ENCODE data around the gene NHERF1.
A peak's percentile ranks its signal among the peaks of the same experiment; 100 is the strongest.

NHERF1 gene

DNA sequence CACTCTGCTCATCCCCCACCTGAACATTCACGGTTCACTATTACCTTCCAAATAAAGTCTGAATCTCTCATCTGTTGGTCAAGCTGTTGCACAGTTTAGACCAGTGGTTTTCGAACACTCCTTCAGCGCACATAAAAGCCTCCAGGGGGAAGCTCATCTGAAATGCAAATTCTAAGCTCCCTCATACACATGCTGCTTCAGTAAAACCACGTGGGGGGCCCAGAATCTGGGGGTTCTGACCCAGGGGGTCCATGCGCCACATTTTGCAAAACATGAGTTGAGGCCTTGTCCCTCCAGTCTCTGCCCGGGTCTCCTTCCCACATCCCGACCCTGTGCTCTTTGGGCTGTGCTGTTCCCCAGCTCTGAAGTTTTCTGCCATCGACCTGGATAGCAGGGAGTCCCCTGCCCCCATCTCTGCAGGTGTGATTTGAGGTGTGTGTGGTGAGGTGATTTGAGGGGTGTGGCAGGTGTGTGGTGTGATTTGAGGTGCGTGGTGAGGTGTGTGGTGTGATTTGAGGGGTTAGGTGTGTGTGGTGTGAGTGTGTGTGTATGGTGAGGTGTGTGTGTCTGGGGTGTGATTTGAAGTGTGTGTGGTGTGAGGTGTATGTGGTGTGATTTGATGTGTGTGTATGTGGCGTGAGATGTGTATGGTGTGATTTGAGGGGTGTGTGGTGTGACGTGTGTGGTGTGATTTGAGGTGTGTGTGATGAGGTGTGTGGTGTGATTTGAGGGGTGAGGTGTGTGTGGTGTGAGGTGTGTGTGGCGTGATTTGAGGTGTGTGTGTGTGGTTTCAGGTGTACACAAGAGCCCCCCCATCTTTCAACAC lies 16.2 kb upstream of the NHERF1 start:
- DNase-seq = no peak

GRCh38 chr17:74733365-74734122 lies 14.9 kb upstream of the NHERF1 start:
- no peak for DNase-seq

DNA sequence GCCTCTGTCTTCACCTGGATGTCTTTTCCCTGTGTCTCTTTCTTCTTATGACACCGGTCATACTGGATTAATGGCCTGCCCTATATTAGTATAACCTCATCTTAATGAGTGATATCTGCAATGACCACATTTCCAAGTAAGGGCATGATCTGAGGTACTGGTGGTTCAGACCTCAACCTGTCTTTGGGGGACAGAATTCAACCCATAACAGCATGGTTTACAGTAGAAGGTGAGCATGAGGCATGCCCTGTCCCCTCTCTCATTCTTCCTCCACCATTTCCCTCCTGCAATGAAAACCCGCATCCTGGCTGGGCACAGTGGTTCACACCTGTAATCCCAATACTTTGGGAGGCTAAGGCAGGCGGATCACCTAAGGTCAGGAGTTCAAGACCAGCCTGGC lies 14.2 kb upstream of the NHERF1 start:
- no peak for DNase-seq

DNA sequence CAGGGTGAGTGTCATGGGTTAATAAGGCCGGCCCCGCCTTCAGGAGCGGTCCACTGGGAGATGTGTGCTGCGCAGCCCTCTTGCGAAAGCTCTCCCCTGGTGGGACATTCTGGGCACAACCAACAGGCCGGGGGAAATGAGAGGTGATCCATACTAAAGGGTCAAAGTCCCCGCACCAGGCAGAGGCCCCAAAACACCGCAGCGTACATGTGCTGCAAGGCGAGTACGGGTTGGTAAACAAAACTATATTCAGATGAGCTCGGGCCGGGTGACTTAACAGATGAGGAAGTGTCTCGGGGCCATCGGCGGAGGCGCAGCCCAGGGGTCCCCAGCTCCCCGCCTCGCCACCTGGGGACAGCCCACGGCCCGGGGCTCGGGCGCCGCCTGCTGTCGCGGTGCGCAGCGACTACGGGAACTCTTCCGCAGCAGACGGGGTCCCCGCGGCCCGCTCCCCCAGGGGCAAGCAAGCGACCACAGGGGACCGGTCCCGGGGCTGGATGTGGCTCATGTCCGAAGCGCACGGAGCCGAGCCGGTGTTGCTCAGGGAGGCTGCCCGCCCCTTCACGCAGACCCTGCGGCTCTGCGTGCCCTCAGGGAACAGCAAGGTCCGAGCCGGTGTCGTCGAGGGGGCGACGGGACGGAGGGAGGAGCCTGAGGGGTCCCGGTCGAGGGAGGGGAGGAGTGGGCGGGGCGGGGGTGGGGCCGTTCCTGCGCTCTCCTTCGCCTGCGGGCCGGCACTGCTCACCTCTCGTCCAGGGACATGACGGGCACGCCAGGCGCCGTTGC lies 11.7 kb upstream of the NHERF1 start, which contains the start of gene RAB37:
RAB37 (plus strand) TSS at position 744 of the 786 bp plus-strand sequence; CDS start at position 761, 17 bp downstream.
- DNase-seq = peak; percentile 12

DNA sequence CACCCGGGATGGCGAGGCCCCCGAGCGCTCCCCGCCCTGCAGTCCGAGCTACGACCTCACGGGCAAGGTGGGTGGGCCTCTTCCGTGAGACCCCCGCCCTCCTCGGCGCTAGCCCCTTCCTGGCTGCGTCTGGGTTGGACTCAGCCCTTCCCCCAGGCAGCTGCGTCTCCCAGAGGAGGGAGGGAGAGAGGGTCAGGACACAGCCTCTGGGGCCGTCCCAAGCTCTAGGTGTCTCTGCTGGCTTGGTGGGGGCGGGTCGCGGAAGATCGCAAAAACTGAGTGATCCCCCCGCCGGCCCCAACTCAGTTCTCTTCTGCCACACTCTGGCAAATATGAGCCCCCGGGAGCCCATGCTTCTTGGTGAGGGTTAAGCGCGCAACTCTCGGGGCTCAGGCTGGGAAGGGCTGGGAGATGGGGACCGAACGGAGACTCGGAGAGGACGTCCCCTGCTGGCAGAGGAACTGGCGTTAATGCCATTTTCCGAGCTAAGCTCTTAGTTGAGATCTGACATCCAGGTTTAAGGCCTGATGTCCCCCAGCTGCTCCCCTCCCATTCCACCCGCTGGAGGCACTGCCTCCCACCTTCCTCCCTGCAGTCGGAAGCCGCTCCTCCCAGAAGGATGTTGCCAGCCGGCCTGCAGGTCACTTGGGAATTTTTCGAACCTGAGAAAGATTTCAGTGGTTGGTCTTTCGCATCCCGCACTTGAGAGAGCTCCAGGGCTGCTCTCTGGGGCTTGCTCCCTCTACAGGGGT lies 11.0 kb upstream of the NHERF1 start:
- DNase-seq = peak; percentile 10

- DNase-seq = no peak
Measured at GRCh38 chr17:74738051-74738996, 10.1 kb upstream of the NHERF1 start.

- DNase-seq = no peak
Measured at GRCh38 chr17:74739227-74739831, 9.1 kb upstream of the NHERF1 start.

- DNase-seq = no peak
Measured at GRCh38 chr17:74740173-74740572, 8.3 kb upstream of the NHERF1 start.

DNA sequence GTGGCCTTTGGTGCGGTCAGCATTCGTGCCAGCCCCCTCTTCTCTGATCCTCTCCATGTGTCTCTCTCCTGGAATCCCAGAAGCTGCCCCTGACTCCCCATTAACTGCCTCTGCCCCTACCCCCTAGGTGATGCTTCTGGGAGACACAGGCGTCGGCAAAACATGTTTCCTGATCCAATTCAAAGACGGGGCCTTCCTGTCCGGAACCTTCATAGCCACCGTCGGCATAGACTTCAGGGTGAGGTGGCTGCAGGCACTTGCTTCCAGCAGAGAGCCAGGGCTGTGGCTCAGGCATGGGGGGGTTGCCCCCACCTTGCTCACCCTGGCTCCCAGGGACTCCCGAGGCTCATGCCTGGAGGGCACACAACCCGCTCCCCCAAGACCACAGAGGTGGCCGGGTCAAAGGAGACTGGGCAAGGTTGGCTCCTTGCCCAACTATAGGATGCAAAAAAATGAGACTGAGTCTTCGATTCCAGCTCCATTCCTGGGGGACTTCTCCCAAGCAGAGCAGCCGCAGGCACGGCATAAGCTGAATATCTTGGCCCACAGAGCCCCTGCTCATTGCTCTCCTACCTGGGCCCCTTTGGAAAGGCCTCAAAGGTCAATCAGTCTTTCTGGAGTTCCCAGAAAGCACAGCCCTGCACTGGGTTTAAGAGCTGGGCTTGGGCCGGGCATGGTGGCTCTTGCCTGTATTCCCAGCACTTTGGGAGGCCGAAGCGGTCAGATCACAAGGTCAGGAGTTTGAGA lies 7.6 kb upstream of the NHERF1 start:
- DNase-seq = no peak

- no peak for DNase-seq
Measured at GRCh38 chr17:74742153-74742515, 6.3 kb upstream of the NHERF1 start.

GRCh38 chr17:74742978-74743545 lies 5.4 kb upstream of the NHERF1 start:
- no peak for DNase-seq

DNA sequence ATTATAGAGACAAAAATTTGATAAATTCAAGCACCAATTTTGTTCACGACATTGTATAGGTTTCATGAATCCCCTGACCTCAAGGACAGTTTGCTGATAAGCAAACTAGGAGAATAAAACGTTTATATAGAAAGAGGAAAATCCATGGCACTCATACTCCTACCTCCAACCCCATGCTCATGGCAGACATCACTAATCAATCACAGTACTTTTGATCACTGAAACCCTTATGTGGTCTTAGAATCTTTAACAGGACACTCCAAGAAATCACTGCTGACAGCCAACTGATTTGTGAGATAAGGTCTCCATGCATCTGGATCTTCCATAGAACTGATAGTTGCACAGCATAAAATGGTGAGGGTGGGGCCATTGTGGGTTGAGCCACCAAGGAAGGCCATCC lies 4.7 kb upstream of the NHERF1 start:
- no peak for DNase-seq

DNA sequence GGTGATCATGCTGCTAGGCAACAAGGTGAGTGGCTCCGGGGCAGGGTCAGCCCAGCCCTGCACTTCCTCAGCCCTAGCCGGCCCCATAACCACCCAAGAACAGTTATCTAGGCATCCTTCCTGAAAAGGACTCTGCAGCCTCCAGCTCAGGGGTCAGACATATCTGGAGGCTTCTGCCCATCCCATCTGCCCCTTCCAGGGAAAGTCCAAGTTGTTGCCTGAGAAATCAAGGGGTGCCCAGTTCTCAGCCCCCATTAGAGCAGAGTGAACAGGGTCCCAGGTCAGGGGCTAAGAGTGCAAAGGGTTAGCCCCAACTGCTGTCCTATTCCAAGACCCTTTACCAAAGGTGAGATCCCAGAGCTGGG lies 4.1 kb upstream of the NHERF1 start:
- no peak for DNase-seq

DNA sequence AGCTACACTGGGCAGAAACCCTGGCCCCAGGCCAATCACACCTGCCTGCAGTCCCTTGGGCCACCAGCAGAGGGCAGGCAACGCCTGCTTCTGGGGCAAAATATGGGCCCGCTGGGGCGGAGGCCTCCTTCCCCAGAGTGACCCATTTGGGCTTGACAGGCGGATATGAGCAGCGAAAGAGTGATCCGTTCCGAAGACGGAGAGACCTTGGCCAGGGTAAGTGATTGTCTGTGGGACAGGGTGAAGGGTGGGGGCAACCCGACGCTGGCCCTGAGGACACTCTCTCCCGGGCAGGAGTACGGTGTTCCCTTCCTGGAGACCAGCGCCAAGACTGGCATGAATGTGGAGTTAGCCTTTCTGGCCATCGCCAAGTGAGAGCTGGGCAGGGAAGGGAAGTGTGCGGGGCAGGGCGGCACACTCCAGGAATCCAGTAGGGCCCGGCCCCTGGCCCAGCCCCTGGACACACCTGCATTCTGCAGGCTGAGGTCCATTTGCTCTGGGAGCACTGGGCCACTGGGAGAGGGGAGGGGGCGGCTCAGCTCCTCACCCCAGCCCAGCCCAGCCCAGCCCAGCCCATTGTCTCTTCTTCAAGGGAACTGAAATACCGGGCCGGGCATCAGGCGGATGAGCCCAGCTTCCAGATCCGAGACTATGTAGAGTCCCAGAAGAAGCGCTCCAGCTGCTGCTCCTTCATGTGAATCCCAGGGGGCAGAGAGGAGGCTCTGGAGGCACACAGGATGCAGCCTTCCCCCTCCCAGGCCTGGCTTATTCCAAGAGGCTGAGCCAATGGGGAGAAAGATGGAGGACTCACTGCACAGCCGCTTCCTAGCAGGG lies 3.5 kb upstream of the NHERF1 start:
- DNase-seq = peak; percentile 50

DNA sequence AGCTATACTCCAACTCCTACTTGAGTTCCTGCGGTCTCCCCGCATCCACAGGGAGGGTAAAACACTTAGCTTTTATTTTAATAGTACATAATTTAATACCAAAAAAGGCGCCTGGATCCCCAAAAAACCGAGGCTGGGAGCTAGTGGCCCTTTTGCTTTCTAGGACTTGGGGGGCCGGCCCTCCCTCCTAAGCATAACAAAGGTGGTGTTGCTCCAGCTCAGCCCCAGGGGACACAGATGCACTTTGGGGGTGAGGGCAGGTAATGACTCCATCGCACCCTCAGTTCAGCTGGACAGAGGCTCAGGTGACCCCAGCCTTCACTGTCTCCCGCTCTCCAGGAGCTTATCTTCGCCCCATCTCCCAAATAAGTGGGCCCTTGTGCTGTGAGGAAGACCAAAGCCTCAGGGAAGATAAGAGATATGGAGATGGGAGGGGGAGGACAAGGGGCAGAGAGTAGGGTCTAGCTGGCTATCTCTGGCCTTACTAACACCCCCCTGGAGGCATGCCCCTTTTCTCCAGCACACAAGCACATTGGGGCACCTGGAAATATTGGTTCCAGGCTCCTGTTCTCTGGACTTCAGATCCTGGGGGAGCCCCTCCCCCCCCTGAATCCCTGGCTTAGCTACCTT lies 2.8 kb upstream of the NHERF1 start:
- no peak for DNase-seq

DNA sequence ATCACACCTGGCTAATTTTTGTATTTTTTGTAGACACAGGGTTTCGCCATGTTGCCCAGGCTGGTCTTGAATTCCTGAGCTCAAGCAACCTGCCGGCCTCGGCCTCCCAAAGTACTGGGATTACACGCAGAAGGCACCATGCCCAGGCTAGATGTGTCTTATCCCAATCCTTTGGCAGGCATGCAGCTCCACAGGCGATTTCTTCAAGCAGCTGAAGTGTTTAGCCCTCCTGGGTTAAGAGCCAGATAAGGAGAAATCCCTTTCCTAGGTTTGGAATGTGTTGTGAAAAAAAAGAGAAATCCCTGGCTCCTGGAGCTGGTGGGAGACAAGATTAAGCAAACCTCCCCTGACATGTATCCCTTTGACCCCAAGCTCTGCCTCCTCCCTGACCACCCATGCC lies 2.1 kb upstream of the NHERF1 start:
- no peak for DNase-seq

GRCh38 chr17:74746922-74747321 lies 1.5 kb upstream of the NHERF1 start:
- DNase-seq = no peak

DNA sequence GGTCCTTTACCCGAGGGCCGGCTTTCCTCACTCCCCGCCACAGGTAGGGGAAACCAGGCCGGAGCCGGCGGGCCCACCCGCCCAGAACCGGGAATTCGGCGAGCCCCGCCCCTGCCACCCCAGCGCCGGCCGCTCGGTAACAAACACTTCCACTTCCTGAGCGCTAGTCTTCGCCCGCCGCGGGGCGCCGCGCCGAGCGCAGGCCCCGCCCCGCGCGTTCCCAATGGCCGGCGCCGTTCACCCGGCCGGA lies 224 bp upstream of the NHERF1 start:
- DNase-seq = no peak

Measured in fibroblast of skin of scalp (primary cell).